HG03439 (cell line): ENCODE results near the gene LRRC7.
"Not testable (repeated sequence)": the region's sequence is repeated elsewhere in the genome, so short reads cannot be mapped to it uniquely, and the experiment has no call there.

ENCODE experiments used
- ATAC-seq: cut with Tn5 transposase; IDR thresholded peaks from one replicate; pipeline ENCODE4 v1.9.1; 2021; ENCODE audit warnings: mild to moderate bottlenecking, moderate library complexity; ENCODE audit not compliant: unreplicated experiment

LRRC7 gene

GRCh38 chr1:69693921-69694675 lies 126.4 kb downstream of the LRRC7 start:
- ATAC-seq: no peak

GRCh38 chr1:69697340-69697739 lies 129.6 kb downstream of the LRRC7 start:
- ATAC-seq: no peak

GRCh38 chr1:69700770-69701169 lies 133.0 kb downstream of the LRRC7 start:
- peak; percentile 63 for ATAC-seq

GRCh38 chr1:69702085-69702484 lies 134.4 kb downstream of the LRRC7 start:
- no peak for ATAC-seq

- ATAC-seq: no peak
These were observed 138.8 kb downstream of the LRRC7 start for GRCh38 chr1:69706473-69706872.

- no peak for ATAC-seq
These were observed 139.4 kb downstream of the LRRC7 start for GRCh38 chr1:69707103-69707502.

- no peak for ATAC-seq
These were observed 142.9 kb downstream of the LRRC7 start for GRCh38 chr1:69710484-69711189.

- no peak for ATAC-seq
These were observed 143.6 kb downstream of the LRRC7 start for GRCh38 chr1:69711190-69711930.

GRCh38 chr1:69717834-69718233 lies 150.1 kb downstream of the LRRC7 start:
- not testable (repeated sequence) for ATAC-seq

- no peak for ATAC-seq
These were observed 160.5 kb downstream of the LRRC7 start for GRCh38 chr1:69728206-69728605.

- ATAC-seq: no peak
These were observed 165.3 kb downstream of the LRRC7 start for GRCh38 chr1:69733061-69733460.

- peak; percentile 75 for ATAC-seq
These were observed 169.9 kb downstream of the LRRC7 start for GRCh38 chr1:69737527-69738185.

- no peak for ATAC-seq
These were observed 170.9 kb downstream of the LRRC7 start for GRCh38 chr1:69738458-69739250.

GRCh38 chr1:69739251-69739605 lies 171.5 kb downstream of the LRRC7 start:
- no peak for ATAC-seq

GRCh38 chr1:69743146-69743545 lies 175.4 kb downstream of the LRRC7 start:
- no peak for ATAC-seq

- ATAC-seq: no peak
These were observed 176.7 kb downstream of the LRRC7 start for GRCh38 chr1:69744381-69744780.

- no peak for ATAC-seq
These were observed 179.5 kb downstream of the LRRC7 start for GRCh38 chr1:69747207-69747606.

GRCh38 chr1:69750638-69751037 lies 182.9 kb downstream of the LRRC7 start:
- no peak for ATAC-seq

- no peak for ATAC-seq
These were observed 185.1 kb downstream of the LRRC7 start for GRCh38 chr1:69752831-69753230.

GRCh38 chr1:69754521-69754920 lies 186.8 kb downstream of the LRRC7 start:
- ATAC-seq: no peak
